ENCODE measurements around the gene CYLD.

CYLD gene

GRCh38 chr16:50781043-50781442 lies 39.2 kb downstream of the CYLD start:
- no peak for DNase-seq (ENCODE audit: low read depth)

GRCh38 chr16:50781518-50781917 lies 39.6 kb downstream of the CYLD start:
- no peak for DNase-seq (ENCODE audit: low read depth)

GRCh38 chr16:50789757-50790156 lies 47.9 kb downstream of the CYLD start:
- DNase-seq (ENCODE audit: low read depth): no peak

GRCh38 chr16:50791522-50791921 lies 49.6 kb downstream of the CYLD start:
- DNase-seq (ENCODE audit: low read depth): no peak

GRCh38 chr16:50796829-50797228 lies 54.9 kb downstream of the CYLD start:
- DNase-seq (ENCODE audit: low read depth): no peak

GRCh38 chr16:50797456-50797855 lies 55.6 kb downstream of the CYLD start:
- no peak for DNase-seq (ENCODE audit: low read depth)

GRCh38 chr16:50800074-50800473 lies 58.2 kb downstream of the CYLD start:
- DNase-seq (ENCODE audit: low read depth): no peak

- DNase-seq (ENCODE audit: low read depth): no peak
These were observed 59.1 kb downstream of the CYLD start for GRCh38 chr16:50801036-50801435.

GRCh38 chr16:50802000-50802399 lies 60.1 kb downstream of the CYLD start:
- DNase-seq (ENCODE audit: low read depth): no peak

GRCh38 chr16:50802961-50803360 lies 61.1 kb downstream of the CYLD start:
- DNase-seq (ENCODE audit: low read depth): no peak

- DNase-seq (ENCODE audit: low read depth): no peak
These were observed 62.5 kb downstream of the CYLD start for GRCh38 chr16:50804290-50804907.

GRCh38 chr16:50806099-50807062 lies 64.5 kb downstream of the CYLD start:
- DNase-seq (ENCODE audit: low read depth): peak; percentile 75

- DNase-seq (ENCODE audit: low read depth): no peak
These were observed 67.1 kb downstream of the CYLD start for GRCh38 chr16:50808929-50809538.

- no peak for DNase-seq (ENCODE audit: low read depth)
These were observed 67.7 kb downstream of the CYLD start for GRCh38 chr16:50809561-50809960.

- DNase-seq (ENCODE audit: low read depth): no peak
These were observed 68.5 kb downstream of the CYLD start for GRCh38 chr16:50810241-50810965.

- no peak for DNase-seq (ENCODE audit: low read depth)
These were observed 70.2 kb downstream of the CYLD start for GRCh38 chr16:50812046-50812445.

- DNase-seq (ENCODE audit: low read depth): no peak
These were observed 71.1 kb downstream of the CYLD start for GRCh38 chr16:50812876-50813466.

GRCh38 chr16:50814052-50814451 lies 72.2 kb downstream of the CYLD start:
- no peak for DNase-seq (ENCODE audit: low read depth)

- no peak for DNase-seq (ENCODE audit: low read depth)
These were observed 72.7 kb downstream of the CYLD start for GRCh38 chr16:50814541-50814940.

- no peak for DNase-seq (ENCODE audit: low read depth)
These were observed 73.5 kb downstream of the CYLD start for GRCh38 chr16:50815382-50815781.

GRCh38 chr16:50816901-50817555 lies 75.1 kb downstream of the CYLD start:
- DNase-seq (ENCODE audit: low read depth): no peak

Measured in activated T-cell treated with anti-CD3 and anti-CD28 coated beads for 48 hours (primary cell).